ENCODE data around the gene GREB1.

- TF ChIP-seq CTCF (IDR thresholded peaks at IDR 0.05; ENCODE audit: insufficient read depth, low read length, poor library complexity, severe bottlenecking): no peak
- TF ChIP-seq EZH2phosphoT487 (conservative IDR thresholded peaks at IDR 0.05; ENCODE audit: low read length): no peak
Observed at GRCh38 chr2:11494310-11494709, 39.5 kb upstream of the GREB1 start.
